Measurements from ENCODE around the gene PIP5K1A. TPM values are rescaled to one million over a fixed set of nuclear protein-coding genes. Genes with fewer than 3 reads are reported as not detected.

The PIP5K1A gene
- total and polyA plus RNA-seq, 8 donors, result 51.2 to 73.3 (median 67.2) TPM

DNA sequence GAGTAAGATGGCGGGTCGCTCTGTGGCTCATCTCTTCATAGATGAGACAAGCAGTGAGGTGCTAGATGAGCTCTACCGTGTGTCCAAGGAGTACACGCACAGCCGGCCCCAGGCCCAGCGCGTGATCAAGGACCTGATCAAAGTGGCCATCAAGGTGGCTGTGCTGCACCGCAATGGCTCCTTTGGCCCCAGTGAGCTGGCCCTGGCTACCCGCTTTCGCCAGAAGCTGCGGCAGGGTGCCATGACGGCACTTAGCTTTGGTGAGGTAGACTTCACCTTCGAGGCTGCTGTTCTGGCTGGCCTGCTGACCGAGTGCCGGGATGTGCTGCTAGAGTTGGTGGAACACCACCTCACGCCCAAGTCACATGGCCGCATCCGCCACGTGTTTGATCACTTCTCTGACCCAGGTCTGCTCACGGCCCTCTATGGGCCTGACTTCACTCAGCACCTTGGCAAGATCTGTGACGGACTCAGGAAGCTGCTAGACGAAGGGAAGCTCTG lies 39.6 kb upstream of the PIP5K1A start:
- peaks cover 0 to 29% of the 10 kb centered on the region in 2 donors for H3K36me3 ChIP-seq
- H3K27ac ChIP-seq, result peak overlapping the region in 1 of 2 donors; percentile 93
- no peak for ATAC-seq
- H3K4me1 ChIP-seq, result peaks cover 0 to 49% of the 10 kb centered on the region in 2 donors
- peak in 2 of 4 donors; percentile 34 to 81 for DNase-seq
- no peak for TF ChIP-seq CTCF (IDR thresholded peaks at IDR 0.05)
- H3K9me3 ChIP-seq, result no peaks in the 10 kb centered on the region
- intact Hi-C loops (cut with DNase I), result loop anchor here in 1 of 2 donors (5.0 kb wide), 1 partner anchor 56 kb away; no protein-coding TSS in a partner anchor
- no peaks in the 10 kb centered on the region for H3K27me3 ChIP-seq
- H3K4me3 ChIP-seq, result peak overlapping the region in 1 of 2 donors; percentile 57

- no peaks in the 10 kb centered on the region for H3K27me3 ChIP-seq
These were observed 39.0 kb upstream of the PIP5K1A start for GRCh38 chr1:151159373-151159772.

DNA sequence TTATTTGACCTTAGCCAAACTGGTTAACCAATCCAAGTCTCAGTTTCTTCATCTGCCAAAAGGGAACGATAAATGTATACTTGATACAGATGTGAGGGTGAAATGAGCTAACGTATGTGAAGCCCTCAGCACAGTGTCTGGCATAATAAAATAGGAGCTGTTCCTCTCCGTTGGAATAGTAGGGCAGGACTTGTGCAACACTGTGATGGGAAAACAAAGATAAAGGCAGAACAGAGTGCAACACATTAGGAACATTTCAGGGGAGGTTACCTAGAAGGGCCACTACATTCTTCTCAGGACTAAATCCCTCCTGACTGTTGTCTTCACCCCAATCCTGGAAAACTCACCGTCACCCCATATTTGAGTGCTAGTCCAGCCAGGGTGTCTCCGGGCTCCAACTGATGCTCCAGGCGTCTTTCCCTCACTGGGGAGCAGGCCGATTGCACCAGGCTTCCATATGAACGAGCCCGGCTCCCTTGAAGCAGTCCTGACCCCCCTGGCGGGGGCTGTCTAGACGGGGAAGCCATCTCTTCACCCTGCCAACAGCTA lies 33.5 kb upstream of the PIP5K1A start:
- no peak for TF ChIP-seq CTCF (IDR thresholded peaks at IDR 0.05)
- intact Hi-C loops (cut with DNase I), result no loop called here
- ATAC-seq, result peak; percentile 23
- Histone ChIP-seq H3K4me1 (peaks cover 16 to 47% of the 10 kb centered on the region in 2 donors), H3K27me3 (no peaks in the 10 kb centered on the region), H3K9me3 (no peaks in the 10 kb centered on the region), H3K4me3 (peak overlapping the region; percentile 57 to 88), H3K27ac (peak overlapping the region; percentile 78 to 87), H3K36me3 (peaks cover 0 to 44% of the 10 kb centered on the region in 2 donors)
- no peak for DNase-seq

More at GRCh38 chr1:151159373-151159772, 39.0 kb upstream of the PIP5K1A start:
- H3K9me3 ChIP-seq, result no peaks in the 10 kb centered on the region
- ATAC-seq (no peak), DNase-seq (peak in 1 of 4 donors; percentile 25)
- H3K27ac ChIP-seq, result peak overlapping the region in 1 of 2 donors; percentile 93
- peak overlapping the region in 1 of 2 donors; percentile 57 for H3K4me3 ChIP-seq
- no peak for TF ChIP-seq CTCF (IDR thresholded peaks at IDR 0.05)
- peaks cover 0 to 29% of the 10 kb centered on the region in 2 donors for H3K36me3 ChIP-seq
- H3K4me1 ChIP-seq, result peaks cover 0 to 51% of the 10 kb centered on the region in 2 donors
- intact Hi-C loops (cut with DNase I), result loop anchor here in 1 of 2 donors (5.0 kb wide), 1 partner anchor 57 kb away; no protein-coding TSS in a partner anchor

GRCh38 chr1:151165281-151165737 lies 33.0 kb upstream of the PIP5K1A start:
- DNase-seq (peak in 2 of 4 donors; percentile 53 to 73), ATAC-seq (peak; percentile 58)
- Histone ChIP-seq H3K4me3 (peak overlapping the region; percentile 57 to 88), H3K27me3 (no peaks in the 10 kb centered on the region), H3K36me3 (peaks cover 0 to 48% of the 10 kb centered on the region in 2 donors), H3K27ac (peak overlapping the region; percentile 78 to 87), H3K4me1 (peaks cover 16 to 42% of the 10 kb centered on the region in 2 donors), H3K9me3 (no peaks in the 10 kb centered on the region)
- intact Hi-C loops (cut with DNase I), result no loop called here
- TF ChIP-seq CTCF (IDR thresholded peaks at IDR 0.05), result no peak

DNA sequence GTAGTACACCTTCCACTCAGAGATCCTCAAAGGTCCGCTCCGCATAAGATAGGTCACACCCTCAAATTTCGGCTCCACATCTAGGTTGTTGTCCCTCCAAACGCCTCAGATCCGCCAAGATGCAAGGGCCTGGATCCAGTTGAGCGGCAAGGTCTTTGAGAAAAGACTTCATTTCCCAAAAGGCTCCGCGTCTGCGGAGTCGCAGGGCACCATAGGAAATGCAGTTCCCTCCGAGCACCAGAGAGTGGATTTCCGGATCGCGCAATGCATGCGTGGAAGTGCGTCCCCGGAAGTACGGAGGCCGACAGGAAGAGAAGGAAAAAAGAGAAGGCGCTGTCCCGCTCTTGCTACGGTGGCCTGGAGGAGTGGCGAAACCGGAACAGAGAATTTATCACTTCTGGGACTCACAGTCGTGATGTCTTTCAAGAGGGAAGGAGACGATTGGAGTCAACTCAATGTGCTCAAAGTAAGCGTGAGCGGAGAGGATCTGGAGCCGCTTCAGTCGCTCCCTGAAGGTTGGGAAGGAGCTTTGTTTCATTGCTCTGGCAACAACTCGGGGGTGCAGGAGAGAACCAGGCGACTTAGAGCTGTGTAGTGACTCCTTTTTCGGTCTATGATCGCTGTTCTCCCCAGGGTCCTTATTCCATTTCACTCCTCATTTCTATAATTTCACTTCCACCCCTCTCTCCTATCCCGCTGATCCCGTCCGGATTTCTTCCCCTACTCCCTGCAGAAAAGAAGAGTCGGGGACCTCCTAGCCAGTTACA lies 32.4 kb upstream of the PIP5K1A start, which contains the start of the genes LYSMD1 and SCNM1:
LYSMD1 (minus strand) TSS at position 165 of the 767 bp plus-strand sequence. CDS start 644 bp downstream, outside the sequence.
SCNM1 (plus strand) TSS at position 407 of the 767 bp plus-strand sequence; CDS start at position 416, 9 bp downstream.
- Histone ChIP-seq H3K27me3 (no peaks in the 10 kb centered on the region), H3K4me3 (peak within 1 kb of the TSS; percentile 57 to 88), H3K9me3 (no peaks in the 10 kb centered on the region), H3K36me3 (peaks cover 0 to 48% of the 10 kb centered on the region in 2 donors), H3K27ac (peak within 1 kb of the TSS; percentile 78 to 87), H3K4me1 (peaks cover 16 to 39% of the 10 kb centered on the region in 2 donors)
- intact Hi-C loops (cut with DNase I), result no loop called here
- peak in 1 of 2 donors; percentile 55 for TF ChIP-seq CTCF (IDR thresholded peaks at IDR 0.05)
- ATAC-seq, result peak; percentile 96
- peak; percentile 94 to 99 (median 98) for DNase-seq
